Measurements from ENCODE around the gene PLA2G2A. TPM values are rescaled to one million over a fixed set of nuclear protein-coding genes. Genes with fewer than 3 reads are reported as not detected.

Gene PLA2G2A
- polyA plus RNA-seq, 1 of the 3 experiments (the other 2 are of a cell fraction): not detected

- CTCF ChIA-PET: interaction anchor here (1.2 to 1.8 kb wide), 2 partner anchors 9 to 225 kb away, joined by 4 to 5 read pairs; no protein-coding TSS in a partner anchor
Observed at GRCh38 chr1:19926296-19927129, 52.9 kb downstream of the PLA2G2A start.

More at GRCh38 chr1:19926296-19927129, 52.9 kb downstream of the PLA2G2A start:
- Histone ChIP-seq H2AFZ (ENCODE audit: low read depth) (no peak overlapping the region), H3K4me3 (ENCODE audit: low read depth in 2 of 2, low read length in 1 of 2) (no peak overlapping the region), H3K4me1 (ENCODE audit: control insufficient read depth in 1 of 2, insufficient read depth in 2 of 2, low read depth in 1 of 2, low read length in 1 of 2) (no peaks in the 10 kb centered on the region), H3K4me2 (no peak overlapping the region), H3K79me2 (ENCODE audit: insufficient read depth) (no peaks in the 10 kb centered on the region), H3K9me3 (no peaks in the 10 kb centered on the region), H3K9me2 (no peaks in the 10 kb centered on the region), H3K27ac (ENCODE audit: low read depth in 2 of 2, low read length in 1 of 2) (no peak overlapping the region), H3K36me3 (replicated peaks in 1 of 2; ENCODE audit: control insufficient read depth in 1 of 2, insufficient read depth in 2 of 2, low read length in 1 of 2) (no peaks in the 10 kb centered on the region), H4K20me1 (ENCODE audit: insufficient read depth) (no peaks in the 10 kb centered on the region), H3K27me3 (ENCODE audit: insufficient read depth) (no peaks in the 10 kb centered on the region), H3K9ac (no peak overlapping the region), H3F3A (replicated peaks; ENCODE audit: insufficient read depth) (no peaks in the 10 kb centered on the region)
- DNase-seq: no peak
- TF ChIP-seq, protein P1, sequence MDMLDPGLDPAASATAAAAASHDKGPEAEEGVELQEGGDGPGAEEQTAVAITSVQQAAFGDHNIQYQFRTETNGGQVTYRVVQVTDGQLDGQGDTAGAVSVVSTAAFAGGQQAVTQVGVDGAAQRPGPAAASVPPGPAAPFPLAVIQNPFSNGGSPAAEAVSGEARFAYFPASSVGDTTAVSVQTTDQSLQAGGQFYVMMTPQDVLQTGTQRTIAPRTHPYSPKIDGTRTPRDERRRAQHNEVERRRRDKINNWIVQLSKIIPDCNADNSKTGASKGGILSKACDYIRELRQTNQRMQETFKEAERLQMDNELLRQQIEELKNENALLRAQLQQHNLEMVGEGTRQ (IDR thresholded peaks at IDR 0.05; ENCODE audit: borderline replicate concordance, low read depth, low read length): no peak
- TF ChIP-seq EZH2phosphoT487 (IDR thresholded peaks at IDR 0.05; ENCODE audit: borderline replicate concordance, low read depth) (no peak), JUND (IDR thresholded peaks at IDR 0.05) (no peak), EP300 (IDR thresholded peaks at IDR 0.05; ENCODE audit: borderline replicate concordance in 1 of 2, low read depth in 1 of 2, low read length in 1 of 2) (no peak), POLR2AphosphoS5 (IDR thresholded peaks at IDR 0.05; ENCODE audit: low read depth, low read length) (no peak), FOXJ3 (CRISPR knock-in tag; IDR thresholded peaks at IDR 0.05) (no peak), TEAD4 (IDR thresholded peaks at IDR 0.05; ENCODE audit: borderline replicate concordance, insufficient read depth) (no peak)
- TF ChIP-seq, protein P2, sequence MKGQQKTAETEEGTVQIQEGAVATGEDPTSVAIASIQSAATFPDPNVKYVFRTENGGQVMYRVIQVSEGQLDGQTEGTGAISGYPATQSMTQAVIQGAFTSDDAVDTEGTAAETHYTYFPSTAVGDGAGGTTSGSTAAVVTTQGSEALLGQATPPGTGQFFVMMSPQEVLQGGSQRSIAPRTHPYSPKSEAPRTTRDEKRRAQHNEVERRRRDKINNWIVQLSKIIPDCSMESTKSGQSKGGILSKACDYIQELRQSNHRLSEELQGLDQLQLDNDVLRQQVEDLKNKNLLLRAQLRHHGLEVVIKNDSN (IDR thresholded peaks at IDR 0.05; ENCODE audit: borderline replicate concordance, low read depth): no peak
- POLR2A ChIA-PET: no interaction called here
- WGBS (ENCODE audit: low lambda C conversion rate): 37% methylated on average over 8 of the region's 8 CpGs

Other genes starting within 250 kb of the PLA2G2A start
- gene TMCO4, start 179.7 kb downstream of the PLA2G2A start, polyA plus RNA-seq (2012; rRNA removed): 3.5 and 4.2 TPM in 2 replicates
- not detected in 2 replicates for gene RNF186, start 164.3 kb downstream of the PLA2G2A start, polyA plus RNA-seq (2012; rRNA removed)
- gene OTUD3, start 97.2 kb downstream of the PLA2G2A start, polyA plus RNA-seq (2012; rRNA removed): 2.6 and 3.3 TPM in 2 replicates
- not detected in 2 replicates for gene PLA2G2E, start 56.0 kb downstream of the PLA2G2A start, polyA plus RNA-seq (2012; rRNA removed)
- not detected in 2 replicates for gene PLA2G5, start 90.6 kb upstream of the PLA2G2A start, polyA plus RNA-seq (2012; rRNA removed)
- not detected in 2 replicates for gene PLA2G2D, start 139.9 kb upstream of the PLA2G2A start, polyA plus RNA-seq (2012; rRNA removed)
- not detected in 2 replicates for gene PLA2G2F, start 159.7 kb upstream of the PLA2G2A start, polyA plus RNA-seq (2012; rRNA removed)
- not detected in 2 replicates for gene UBXN10, start 206.5 kb upstream of the PLA2G2A start, polyA plus RNA-seq (2012; rRNA removed)
- not detected in 2 replicates for gene PLA2G2C, start 206.9 kb upstream of the PLA2G2A start, polyA plus RNA-seq (2012; rRNA removed)